Embryonic facial prominence (tissue), 1 donor: Measurements from ENCODE around the gene VTI1A.

Source experiments
- DNase-seq: peaks from one replicate; pipeline ENCODE4 v3.0.0-alpha.2; 2016; ENCODE audit errors: extremely low spot score

The VTI1A gene

GRCh38 chr10:112782200-112782907 lies 335.3 kb downstream of the VTI1A start:
- DNase-seq = no peak

- no peak for DNase-seq
These were observed 336.5 kb downstream of the VTI1A start for GRCh38 chr10:112783351-112784021.

DNA sequence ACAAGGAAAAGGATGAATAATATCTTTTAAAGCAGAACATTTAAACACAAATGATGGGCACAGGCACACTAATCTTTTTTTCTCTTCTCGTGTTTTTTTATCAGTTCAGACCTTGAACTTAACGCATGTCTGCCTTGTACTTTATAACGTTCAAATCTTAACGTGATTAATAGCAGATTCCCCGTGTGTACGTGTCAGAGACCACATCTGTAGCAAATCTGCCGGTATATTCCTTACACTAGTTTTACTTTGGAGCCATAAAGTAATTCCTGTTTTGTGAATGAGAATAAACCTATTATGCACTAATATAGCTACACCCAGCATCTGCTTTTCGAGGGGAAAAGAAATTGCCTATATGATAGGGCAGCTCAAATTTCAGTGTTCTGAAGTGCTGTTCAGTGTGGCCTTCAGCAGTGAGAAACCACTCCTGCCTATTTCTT lies 337.0 kb downstream of the VTI1A start:
- DNase-seq = peak; percentile 9

GRCh38 chr10:112785089-112785488 lies 338.1 kb downstream of the VTI1A start:
- no peak for DNase-seq

DNA sequence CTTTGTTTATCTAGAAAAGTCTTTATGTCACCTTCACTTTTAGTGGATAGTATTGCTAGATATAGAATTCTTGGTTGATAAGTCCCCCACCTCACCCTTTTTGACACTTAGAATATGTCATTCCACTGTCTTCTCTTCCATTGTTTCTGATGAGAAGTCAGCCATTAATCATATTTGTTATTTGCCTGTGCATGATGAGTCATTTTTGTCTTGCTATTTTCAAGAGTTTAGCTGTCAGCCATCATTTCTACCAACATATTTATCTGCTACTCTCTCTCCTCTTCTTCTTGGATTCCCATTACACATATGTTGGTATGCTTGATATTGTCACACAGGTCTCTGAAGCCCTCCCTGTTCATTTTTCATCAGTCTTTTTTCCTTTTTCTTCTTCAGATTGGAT lies 342.2 kb downstream of the VTI1A start:
- DNase-seq = no peak

GRCh38 chr10:112790030-112790429 lies 343.0 kb downstream of the VTI1A start:
- no peak for DNase-seq

DNA sequence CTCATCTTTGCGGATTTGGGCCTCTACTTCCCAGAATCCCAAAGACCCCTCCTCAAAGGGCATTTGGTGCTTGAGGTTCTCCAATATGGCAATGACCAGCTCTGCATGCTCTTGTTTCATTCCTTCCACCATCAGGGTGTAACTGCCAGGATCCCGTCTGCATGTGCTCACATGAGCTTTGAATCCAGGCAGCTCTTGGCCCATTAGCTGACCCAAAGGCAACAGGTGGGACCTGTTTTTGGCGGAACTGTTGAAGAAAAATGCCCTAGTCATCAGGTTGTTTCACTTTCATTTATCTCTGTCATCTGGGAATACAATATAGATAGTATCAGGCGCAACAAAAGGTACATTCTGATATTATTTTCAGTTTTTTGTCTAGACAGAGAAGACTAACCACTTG lies 343.9 kb downstream of the VTI1A start:
- no peak for DNase-seq

DNA sequence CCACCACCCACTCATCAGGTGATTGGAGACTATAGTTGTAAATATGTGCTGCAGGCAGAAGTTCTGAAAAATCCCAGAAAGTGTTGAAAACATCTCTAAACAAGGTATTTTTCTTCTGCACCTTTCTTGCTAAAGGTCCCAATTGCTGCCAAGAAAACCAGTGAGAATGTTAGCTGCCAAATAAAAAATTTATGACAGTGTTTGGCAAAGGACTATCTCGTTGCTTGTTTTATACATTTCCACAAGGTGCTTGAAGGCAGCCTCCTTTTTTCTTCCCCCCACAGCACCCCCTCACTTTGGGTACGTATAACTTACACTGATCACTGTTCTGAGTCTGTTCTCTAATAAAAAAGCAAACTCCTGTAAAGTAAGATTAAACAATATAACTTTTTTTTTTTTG lies 344.4 kb downstream of the VTI1A start:
- no peak for DNase-seq

DNA sequence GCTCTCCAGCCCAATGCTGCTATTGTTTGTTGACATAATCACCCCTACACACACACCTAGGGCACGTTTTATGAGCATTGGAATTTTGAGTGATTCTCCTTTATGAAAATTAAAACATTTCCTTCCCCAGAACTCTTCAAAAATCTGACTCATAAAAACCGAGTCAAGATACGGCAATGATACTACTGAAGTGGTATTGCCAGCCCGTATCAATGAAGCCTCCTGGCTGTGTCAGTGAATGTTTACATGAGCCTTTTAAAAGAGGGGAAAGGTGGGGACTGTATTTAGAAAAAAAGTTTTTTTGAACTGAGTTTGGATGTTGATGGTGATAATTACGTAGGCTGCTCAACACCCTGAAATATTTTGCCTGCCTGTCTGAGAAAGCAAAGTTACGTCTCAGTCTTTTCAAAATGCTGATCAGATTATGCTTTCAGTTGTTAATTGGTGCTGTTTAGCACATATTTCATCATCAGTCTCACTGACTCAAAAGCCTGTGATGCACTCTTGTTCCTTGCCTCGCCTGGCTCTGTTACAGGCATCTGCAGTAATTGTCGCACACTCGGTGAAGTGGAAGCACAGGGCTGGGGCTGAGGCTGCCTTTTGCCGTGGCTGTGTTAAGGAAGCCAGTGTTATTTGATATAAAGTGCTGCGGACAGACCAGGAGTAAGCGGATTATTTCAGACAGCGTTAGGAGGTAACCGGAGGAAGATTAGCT lies 345.6 kb downstream of the VTI1A start:
- peak; percentile 32 for DNase-seq

DNA sequence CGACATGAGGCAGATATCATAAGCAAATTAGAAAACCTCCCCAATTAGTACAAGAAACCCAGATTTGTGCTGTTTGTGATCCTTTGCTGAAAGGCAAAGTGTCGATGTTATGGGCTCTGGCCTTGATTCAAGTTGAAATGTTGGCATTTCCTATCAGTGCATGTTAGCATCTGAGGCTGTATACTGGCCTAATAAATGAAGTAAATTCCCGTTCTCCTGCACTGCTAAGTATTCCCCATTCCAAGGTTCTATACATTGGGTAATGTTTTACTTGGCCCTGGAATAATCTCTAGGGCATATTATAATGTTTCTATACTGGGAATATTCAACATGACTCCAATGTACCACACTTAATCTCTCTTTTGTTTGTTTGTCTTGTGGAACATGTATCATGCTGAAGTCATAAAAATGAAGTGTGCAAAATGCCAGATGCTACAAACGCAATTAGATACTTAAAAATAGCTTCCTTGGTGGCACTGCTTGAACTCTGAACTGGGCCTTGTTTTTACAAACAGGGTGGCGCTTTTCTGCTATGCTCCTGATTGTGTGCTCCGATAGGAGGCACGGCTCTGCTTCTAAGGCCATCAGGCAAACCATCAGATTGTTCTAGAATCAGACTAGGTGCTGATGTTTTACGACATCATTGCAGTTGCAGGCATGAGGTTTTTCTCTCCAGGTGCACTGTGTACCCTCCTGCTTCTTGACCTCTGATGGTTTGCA lies 346.3 kb downstream of the VTI1A start:
- DNase-seq = no peak

DNA sequence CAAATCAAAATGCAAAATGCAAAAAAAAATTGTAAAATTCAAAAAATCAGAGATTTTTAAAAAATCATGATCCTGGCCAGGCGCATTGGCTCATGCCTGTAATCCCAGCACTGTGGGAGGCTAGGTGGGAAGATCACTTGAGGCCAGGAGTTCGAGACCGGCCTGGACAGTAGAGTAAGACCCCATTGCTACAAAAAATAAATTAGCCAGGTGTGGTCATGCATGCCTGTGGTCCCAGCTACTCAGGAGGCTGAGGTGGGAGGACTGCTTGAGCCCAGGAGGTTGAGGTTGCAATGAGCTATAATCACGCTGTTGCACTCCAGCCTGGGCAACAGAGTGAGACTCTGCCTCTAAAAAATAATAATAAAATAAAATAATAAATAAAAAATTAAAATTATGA lies 347.2 kb downstream of the VTI1A start:
- DNase-seq = no peak

- no peak for DNase-seq
These were observed 348.1 kb downstream of the VTI1A start for GRCh38 chr10:112795067-112795466.

GRCh38 chr10:112797197-112797596 lies 350.2 kb downstream of the VTI1A start:
- DNase-seq = no peak

- no peak for DNase-seq
These were observed 350.8 kb downstream of the VTI1A start for GRCh38 chr10:112797855-112798254.

DNA sequence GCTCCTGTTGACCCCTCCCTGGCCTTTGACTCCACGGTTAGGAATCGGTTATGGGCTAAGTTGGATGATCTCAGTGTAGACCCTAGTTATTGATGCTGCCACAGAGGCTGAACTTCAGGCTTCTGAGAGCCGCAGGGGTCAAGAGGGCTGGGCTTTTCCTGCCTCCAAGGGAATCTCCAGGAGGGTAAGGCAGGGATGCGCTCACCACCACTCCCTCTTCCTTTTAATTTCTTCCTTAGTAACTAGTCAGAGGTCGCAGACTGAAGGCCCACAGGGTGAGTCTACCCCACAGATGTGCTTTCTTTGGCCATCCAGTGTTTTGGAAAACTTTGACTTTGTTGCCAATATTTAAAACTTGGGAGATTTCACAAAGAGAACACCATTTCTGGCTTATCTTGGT lies 352.0 kb downstream of the VTI1A start:
- DNase-seq = no peak

DNA sequence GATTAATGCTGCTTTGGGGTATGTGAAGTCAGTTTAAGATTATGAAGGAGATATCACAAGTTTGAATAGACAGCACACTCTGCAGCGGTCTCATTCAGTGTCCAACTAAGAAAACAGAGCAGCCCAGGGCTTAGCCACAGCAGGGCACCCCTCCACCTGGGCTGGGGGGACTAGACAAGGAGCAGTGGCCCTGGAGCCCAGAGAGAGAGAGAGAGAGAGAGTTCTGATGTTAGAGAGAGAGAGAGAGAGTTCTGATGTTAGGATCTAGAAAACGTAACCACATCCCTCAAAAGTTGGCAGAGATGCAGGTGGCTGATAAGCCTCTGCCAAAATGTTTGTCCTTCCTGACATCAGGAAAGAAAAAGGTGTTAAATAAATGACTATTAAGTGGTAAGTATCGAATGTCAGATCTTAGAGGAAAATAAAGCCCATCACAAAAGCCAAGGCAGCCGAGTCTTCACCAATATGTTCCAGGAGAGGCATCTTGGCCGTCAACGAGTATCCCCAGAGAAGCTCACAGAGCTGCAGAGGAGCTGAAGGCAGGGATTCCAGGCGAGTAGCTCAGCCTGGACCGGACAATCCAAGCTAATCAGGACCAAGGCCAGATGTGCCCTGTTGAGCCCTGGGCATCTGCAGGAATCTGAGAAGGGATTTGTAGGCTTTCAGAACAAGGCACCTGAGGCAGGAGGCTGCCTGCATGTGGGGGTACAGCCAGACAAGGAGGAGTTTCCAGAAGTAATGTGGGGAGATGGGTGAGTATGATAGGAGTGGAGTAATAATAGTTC lies 352.9 kb downstream of the VTI1A start:
- DNase-seq = no peak

- DNase-seq = no peak
These were observed 354.0 kb downstream of the VTI1A start for GRCh38 chr10:112801004-112801403.

DNA sequence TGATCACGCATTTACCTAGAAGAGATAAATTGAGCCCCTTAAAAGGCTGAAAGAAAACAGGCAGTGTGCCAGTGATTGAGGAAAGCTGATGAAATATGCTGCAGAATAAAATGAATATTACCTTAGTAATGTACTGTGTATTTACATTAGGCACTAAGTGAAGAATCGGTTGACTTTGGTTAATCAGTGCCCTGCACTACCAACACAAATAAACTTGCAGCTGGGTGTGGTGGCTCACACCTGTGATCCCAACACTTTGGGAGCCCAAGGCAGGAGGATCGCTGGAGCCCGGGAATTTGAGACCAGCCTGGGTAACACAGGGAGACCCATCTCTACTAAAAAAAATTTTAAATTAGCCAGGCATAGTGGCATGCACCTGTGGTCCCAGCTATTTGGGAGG lies 354.7 kb downstream of the VTI1A start:
- no peak for DNase-seq

- DNase-seq = no peak
These were observed 355.5 kb downstream of the VTI1A start for GRCh38 chr10:112802411-112803022.

- DNase-seq = no peak
These were observed 357.0 kb downstream of the VTI1A start for GRCh38 chr10:112803961-112804401.

DNA sequence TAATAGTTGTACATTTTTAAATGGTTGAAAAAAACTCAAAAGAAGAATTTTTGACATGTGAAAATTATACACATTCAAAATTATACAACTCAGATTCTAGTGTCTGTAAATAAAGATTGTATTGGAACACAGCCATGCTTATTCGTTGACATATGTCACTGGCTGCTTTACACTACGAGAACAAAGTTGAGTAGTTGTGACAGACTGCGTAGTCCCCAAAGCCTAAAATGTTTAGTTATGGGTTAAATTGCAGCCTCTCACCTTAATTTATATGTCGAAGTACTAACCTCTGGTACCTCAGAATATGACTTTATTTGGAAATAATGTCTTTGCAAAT lies 358.2 kb downstream of the VTI1A start:
- no peak for DNase-seq
